Effector CD4-positive, alpha-beta T cell (primary cell): Measurements from ENCODE around the gene DGKA.

Experiments used
- DNase-seq: peaks from one replicate; pipeline ENCODE4 v3.0.0-alpha.2; 2020

DGKA gene

DNA sequence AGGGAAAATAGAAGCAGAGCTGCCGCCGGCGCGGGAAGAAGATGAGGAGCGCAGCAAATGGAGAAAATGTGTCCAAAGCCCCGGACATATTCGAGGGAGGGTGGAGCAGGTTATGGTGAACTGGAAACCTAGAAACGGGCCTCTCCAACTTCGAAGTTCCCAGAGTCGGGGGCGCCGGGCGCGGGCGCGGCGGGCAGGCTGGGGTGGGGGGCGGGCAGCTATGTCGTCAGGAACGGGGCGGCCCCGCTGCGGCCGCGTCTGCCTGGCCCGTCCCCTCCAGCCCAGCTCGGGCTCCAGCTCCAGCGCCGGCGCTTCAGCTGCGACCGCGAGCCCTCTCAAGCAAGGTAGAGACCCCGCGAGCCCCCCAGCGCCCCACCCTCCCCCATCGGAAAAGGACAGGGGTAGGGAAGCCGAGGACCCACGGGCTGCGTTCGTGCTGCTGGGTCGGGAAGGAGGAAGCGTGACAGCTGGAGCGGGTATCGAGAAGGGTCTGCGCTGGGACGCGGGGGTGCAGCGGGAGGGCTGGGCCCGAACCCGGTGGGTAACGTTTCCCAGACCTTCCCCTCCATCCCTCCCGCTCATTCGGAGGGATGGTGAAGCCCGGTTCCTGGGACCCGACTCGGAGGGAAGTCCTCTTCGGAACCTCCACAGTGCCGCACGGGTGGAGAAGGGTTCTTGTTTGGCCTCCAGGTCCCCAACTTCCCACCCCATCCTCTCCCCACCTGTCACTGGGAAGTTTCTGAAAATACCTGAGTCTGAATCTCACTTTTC, 1.0 kb downstream of the DGKA start:
- DNase-seq, result no peak

DNA sequence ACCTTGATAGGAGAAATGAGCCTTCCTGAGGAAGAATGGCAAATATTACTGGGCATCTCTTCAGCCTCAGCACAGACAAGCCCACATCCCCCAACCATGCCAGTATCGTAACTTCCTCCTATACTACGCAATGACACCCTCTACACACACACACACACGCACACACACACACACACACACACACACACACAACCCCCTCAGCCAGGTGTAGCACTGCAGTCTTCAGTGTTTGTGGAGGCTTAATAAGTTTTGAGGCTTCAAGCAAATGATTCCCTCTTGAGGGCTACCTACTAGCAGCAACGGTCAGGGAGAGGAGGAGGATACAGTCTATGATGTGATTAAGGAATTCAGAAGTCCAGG, 1.6 kb downstream of the DGKA start:
- DNase-seq, result no peak

DNA sequence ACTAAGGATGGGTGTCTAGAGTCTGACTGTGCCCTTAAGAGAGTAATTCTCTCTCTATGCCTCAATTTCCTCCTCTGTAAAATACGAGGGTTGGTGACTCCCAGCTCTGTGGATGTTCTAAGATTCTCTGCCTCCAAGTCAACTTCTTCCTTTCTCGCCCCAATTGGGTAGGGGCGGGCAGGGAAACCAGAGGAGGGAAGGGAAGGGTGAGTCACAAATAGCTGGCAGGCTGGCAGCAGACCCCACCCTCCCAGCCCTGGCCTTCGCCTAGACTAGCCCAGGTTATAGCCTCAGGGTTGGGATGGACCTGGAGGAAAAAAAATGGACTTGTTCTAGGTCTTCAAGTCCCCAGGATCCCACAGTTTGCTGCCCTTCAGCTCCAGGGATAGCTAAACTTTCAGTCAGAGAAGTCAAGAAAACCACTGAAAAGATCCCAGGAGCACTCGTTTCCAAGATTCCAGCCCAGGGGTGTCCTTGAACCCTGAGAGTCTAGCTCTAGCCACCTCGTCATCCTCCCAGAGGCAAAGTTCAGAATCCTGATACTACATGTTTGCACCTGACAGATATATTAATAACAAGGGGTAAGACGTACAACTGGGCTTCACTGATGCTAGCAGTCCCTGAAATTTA, 2.3 kb downstream of the DGKA start:
- DNase-seq, result no peak

DNA sequence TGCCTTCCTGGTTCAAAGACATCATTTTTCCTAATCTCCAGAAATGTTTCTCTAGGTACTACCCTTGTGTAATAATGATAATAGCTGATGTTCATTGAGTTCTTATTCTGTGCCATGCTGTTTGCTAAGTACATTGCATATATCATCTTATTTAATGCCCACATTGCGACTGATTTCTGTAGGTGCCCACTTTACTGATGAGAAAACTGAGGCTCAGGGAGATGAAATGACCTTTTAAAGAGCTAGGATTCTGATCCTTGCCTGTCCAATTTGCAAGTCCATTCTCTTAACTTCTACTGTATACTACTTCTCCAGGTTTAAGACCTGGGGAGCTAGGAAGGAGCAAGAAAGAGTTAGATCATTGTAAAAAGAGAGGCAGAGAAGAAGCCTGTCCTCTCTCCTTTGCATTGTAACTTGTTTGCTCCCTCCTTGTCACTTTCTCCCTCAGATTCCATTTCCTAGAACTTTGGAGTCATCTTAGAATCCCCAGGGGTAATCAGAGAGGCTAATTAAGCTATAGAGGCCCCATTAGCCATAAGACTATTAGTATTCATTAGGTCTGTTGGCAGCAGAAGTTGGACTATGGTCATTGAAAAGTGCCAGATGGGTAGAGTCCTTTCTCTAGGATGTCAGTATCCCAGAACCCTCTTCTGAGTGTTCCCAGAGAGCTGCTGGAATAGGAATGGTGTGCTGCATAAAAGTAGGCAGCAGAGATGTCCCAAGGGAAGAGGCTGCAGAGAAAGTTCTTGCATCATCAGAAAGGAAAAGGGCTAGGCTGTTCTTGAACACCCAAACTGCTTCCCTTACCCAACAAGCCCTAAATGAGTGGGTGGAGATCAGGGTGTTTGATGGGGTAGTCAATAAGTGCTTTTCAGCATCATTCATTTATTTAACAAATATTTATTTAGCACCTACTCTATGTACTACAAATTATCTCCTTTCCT, 3.1 kb downstream of the DGKA start:
- no peak for DNase-seq

DNA sequence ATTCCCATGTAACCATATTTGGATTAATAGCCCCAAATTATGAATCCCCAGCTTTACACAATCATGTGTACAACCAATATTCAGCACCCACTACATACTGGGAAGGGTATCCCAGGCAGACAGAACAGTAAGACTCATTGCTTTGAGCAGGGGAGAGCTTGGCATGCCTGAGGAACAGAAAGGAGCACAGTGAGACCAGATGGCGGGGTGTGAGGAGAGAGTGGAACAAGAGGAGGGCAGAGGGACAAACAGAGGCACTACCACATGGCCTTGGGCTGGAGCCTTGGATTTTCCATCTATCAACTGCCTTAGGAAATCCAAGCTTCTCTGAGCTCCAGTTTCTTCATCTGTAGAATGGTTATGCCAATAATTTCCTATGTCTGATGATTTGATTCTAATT, 3.8 kb downstream of the DGKA start:
- no peak for DNase-seq

DNA sequence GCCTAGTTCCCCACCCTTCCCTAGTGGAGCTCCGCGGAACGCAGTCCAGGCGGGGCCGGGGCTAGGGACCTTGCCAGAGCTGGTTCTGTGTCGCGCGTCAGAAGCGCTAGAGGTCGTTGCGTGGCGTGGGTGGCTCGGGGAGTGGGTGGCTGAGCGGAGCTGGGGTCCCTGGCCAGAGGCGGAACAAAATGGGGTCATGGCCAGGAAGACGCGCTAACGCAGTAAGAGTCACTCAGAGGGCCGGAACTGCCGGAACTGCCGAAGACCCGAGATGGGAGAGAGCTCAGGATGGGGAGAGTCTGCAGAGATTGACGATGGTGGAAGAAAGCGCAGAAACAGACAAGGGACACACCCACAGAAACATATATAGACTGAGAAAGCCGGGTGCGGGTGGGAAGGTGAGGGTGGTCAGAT, 4.8 kb downstream of the DGKA start:
- no peak for DNase-seq

DNA sequence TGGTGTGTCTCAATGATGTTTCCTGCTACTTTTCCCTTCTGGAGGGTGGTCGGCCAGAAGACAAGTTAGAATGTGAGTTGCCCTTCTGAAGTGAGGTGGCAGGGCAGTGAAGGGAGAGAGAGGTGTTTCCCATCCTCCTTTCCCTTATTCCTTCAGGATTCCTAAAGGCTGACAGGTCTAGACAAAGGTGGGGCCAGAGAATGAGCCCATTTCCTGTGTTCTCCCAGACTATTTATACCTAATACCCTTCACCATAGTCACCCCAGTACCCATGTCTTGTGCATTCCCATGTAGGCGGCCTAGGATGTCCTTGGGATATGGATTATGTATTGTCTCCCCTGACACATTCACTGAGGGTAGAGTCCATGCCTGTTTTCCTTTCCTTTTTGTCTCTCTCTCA, 7.0 kb downstream of the DGKA start:
- DNase-seq, result no peak

DNA sequence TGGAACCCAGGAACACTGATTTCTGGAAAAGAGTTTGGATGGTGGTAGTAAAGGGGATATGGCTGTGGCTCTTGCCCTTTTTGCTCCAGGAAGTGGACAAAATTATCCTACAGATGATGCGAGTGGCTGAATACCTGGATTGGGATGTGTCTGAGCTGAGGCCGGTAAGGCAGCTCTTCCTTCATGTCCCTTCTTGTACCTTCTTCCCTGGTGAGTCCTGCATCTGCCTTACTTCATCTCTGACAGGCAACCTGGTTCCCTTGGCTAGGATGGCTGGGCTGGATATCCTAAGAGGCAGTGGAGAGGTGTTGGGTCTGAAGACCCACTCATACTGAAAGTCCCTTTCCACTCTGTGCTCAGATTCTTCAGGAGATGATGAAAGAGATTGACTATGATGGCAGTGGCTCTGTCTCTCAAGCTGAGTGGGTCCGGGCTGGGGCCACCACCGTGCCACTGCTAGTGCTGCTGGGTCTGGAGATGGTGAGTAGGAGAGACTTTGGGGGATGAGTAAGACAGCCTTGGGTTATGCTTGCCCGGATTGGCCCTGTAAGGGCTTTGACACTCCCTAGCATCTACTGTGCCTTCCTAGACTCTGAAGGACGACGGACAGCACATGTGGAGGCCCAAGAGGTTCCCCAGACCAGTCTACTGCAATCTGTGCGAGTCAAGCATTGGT, 8.0 kb downstream of the DGKA start:
- DNase-seq, result no peak

DNA sequence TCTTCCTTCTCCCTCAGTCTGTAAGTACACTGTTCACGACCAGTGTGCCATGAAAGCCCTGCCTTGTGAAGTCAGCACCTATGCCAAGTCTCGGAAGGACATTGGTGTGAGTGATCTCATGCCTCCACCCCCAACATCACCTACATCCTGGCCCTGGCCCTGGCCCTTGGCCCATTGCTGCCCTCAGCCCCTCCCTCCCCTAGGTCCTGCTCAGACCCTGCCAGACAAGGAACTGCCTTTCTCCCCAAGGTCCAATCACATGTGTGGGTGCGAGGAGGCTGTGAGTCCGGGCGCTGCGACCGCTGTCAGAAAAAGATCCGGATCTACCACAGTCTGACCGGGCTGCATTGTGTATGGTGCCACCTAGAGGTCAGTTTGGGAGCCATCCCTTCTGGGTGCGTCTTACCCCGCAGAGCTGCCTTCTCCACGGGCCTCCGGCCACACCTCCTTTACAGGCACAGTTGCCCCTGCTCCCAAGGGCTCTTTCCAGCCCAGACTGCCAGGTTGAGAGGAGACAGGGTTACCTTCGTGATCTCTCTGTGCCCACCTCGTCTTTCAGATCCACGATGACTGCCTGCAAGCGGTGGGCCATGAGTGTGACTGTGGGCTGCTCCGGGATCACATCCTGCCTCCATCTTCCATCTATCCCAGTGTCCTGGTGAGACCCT, 9.2 kb downstream of the DGKA start:
- peak; percentile 80 for DNase-seq

DNA sequence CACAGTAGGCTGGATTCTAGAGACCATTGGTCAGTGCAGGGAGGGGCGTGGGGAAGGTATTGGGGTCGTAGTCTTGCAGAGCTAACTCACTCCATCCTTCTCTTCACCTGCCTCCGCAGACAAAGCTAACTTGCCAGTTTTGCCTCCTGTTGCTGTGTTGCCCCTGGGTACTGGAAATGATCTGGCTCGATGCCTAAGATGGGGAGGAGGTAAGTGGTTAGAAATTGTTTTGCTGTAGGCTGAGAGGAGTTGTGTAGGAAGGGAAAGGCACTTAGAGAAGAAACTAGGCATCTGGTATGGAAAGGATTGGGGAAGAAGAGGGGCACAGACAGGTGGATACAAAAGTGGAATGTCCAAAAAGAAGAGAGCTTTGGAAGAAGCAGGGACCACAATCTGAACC, 11.1 kb downstream of the DGKA start:
- no peak for DNase-seq

DNA sequence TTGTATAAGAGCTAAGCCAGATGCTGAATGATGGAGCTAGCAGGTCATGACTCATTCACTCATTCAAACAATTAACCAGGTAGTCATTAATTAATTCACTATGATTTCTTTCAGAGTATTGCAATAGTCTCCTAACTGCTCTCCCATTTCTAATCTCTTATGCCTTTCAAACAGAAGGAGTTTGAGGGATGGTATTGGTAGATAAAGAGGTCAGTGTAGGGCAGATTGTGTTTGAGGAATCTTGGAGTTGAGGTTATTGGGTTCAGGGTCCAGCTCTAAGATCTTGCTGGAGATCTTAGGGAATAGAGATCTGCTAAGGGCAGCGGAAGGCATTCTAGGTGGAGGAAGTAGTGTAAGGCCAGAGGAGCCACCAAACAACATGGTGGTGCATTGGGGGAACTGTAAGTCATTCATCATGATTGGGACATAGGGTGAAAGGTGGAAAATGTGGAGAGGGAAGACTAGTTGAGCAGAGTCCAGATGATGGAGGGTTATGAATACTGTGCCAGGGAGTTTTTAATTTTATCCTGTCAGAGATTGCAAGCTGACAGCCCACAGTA, 11.7 kb downstream of the DGKA start:
- no peak for DNase-seq

DNA sequence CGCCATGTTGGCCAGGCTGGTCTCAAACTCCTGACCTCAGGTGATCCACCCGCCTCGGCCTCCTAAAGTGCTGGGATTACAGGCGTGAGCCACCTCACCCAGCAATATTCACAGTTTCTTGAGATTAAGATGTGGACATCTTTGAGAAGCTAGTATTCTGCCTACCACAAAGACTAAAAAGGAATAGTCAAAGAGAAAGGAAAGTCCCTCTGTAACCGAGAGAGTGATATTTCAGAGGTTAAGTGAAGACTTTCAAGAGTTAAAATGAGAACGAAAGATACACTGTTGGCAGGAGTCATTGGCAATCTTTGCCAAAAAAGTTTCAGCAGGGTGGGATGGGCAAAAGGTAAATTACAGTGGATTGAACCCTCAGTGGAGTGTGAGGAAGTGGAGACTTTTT, 15.6 kb downstream of the DGKA start:
- no peak for DNase-seq

DNA sequence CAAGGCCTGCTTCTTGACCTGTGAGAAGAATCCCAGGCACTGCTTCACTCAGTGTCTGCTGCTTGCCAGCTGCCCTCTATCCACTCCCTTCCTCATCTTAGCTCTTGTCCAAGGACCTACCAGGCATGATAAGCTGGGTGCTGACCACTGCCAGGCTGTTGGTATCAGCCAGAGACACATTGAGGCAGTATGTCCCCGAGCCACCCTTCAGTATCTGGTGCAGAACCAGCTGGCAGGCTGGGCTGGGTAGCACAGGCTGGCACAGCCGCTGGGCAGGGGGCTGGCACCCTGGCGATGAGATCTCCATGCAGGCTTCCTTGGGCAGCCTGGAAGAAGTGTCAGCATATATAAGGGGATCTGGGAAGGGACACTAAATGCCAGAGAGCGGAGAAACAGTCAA, 24.4 kb downstream of the DGKA start:
- DNase-seq, result no peak

DNA sequence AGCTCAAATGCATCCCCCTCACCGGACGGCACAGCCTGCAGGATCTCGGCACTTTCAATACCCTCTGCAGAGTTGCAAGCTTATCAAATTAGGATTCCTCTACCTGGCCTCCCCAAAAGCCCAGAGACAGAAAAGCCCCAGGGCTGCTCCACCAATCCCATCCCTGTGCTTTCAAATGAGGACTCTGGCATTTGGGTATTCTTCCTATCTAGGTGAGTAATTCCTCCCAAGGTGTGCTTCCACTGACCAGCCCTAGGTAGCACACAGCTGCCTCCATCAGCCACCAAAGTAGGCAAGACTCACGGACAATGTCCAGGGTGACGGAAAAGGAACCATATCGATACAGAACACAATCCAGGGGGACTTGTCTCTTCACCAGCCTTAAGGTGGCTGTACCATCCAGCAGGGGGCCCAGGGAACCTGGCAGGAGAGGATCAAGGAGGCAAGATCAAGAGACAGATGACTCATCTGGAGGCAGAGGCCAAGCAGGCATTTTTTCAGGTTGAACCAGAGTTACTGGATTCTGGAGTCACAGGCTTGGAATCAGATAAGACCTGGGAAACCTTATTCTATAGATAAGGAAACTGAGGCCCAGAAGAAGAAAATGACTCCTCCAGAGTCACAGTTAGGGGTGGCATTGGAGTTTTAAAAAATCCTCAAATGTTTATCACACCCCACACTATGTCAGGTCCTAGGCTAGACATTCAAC, 25.0 kb downstream of the DGKA start:
- peak; percentile 32 for DNase-seq

DNA sequence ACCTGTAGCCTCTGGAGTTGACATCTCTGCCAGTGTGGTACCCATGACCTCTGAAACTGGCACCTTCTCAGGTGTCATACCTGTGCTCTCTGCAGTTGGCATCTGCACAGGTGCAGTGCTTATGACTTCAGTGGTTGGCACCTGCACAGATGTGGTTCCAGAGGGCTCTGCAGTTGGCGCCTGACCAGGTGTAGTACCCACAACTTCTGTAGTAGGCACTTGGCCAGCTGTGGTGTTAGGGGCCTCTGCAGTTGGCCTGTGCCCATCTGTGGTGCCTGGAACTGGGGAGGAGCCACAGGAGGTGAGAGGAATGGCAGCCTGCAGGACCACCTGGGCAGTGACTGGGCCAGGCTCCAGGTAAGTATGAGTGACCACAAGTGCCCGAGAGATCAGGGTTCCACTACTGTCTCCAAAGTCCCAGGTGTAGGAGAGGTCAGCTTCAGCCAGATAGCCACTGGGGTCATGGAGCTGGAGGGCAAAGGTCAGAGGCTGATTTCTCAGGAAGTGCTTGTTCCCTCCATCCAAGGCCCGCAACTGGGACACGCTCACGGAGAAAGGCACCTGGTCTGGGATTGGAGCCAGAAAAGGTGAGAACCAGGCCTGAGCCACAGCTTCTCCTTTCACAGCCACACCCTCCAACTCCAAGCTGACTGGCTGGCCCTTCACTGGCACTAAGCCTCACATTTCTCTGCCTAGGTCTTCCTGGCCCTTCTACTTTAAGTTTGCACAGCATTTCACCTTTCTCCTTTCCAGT, 26.3 kb downstream of the DGKA start:
- DNase-seq, result no peak

DNA sequence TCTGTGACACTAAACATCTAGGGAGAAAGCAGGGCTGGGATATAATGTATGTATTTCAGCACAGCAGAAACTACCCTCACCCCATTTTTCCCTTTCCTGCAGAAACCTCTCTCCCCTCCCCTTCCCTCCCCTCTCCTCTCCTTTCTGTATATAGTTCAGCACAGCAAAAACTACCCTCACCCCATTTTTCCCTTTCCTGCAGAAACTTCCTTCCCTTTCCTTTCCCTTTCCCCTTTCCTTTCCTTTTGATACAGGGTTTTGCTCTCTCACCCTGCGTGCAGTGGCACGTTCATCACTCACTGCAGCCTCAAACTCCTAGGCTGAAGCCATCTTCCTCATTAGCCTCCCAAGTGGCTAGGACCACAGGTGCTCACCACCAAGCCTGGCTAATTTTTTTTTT, 32.8 kb downstream of the DGKA start:
- no peak for DNase-seq

DNA sequence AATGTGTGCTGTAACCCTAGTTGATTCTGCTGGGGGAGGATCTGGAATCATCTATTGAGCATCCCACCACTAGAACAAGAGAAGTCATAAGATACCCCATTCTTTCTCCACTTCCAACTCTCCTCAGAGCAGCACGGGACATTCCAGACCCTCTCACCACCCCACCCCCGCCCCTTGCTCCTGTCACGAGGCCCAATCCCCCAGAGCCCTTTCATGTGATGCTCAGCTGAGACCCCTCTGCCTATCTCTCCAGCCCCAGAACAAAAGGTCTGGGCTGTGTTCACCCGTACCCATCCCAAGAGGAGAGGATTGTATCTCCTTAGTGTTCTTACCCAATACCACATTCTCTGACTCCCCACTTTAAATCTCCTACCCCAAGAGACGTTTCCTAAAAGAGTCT, 34.3 kb downstream of the DGKA start:
- DNase-seq, result no peak

DNA sequence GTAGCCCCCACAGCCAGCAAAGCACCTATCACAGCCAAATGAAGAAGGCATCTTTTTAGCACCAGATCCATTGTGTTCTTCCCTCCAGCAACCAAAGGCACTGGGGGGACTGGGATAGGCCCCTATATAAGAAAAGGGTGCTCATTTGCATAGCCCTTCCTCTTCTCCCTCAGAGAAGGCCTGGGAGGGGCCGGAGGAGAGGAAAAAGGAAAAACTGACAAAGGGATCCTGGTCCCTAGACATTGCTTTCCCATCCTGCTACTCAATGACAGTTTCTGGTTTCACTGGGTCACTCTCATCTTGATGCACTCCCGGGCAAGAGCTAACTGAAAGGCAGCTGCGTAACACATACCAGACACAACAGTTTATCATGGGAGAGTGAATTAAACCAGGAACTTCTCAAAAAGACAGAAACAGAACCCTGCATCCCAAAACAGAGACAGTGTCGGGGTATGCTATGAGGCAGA, 35.0 kb downstream of the DGKA start, which contains the start of gene PMEL:
PMEL (minus strand) TSS at position 102 of the 467 bp plus-strand sequence; CDS start at position 71, 31 bp downstream.
- DNase-seq, result no peak

DNA sequence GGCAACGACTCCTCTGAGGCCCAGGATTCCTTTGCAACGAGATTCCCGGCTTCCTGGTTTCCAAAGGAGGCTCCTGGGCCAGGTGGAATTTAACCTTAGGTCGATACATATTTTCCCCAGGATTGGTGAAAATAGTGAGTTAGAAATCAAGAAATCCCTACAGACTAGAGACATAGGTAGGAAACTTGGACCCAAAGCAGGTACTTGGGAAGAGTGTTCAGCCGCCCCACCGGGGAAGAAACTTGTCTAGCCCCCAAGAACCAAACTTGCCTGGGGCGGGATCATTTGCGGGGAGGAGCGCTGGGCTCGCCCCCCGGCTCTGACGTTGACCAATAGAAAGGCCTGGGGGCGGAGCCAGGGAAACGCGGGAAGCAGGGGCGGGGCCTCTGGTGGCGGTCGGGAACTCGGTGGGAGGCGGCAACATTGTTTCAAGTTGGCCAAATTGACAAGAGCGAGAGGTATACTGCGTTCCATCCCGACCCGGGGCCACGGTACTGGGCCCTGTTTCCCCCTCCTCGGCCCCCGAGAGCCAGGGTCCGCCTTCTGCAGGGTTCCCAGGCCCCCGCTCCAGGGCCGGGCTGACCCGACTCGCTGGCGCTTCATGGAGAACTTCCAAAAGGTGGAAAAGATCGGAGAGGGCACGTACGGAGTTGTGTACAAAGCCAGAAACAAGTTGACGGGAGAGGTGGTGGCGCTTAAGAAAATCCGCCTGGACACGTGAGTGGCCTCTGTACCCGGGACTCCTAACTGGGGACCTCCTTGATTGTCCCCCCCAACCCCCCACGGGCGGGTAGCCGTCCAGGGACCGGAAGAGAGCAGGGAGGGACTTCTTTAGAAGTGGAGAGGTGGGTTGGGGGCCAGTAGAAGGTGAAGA, 35.7 kb downstream of the DGKA start, which contains the start of gene CDK2:
CDK2 (plus strand) TSS at position 423 of the 874 bp plus-strand sequence; CDS start at position 602, 179 bp downstream.
- peak; percentile 83 for DNase-seq
